Sigmoid colon (tissue), 4 donors: ENCODE data around the gene MARCHF6.

ENCODE experiments used
- POLR2A ChIP-seq, 2 donors: fragments of 450-650 bp; IDR thresholded peaks; one replicate each; pipeline ENCODE4 v1.6.1; 2016; ENCODE audit warnings: antibody characterized with exemption in 2 of 2, mild to moderate bottlenecking in 2 of 2, moderate library complexity in 2 of 2
- POLR2AphosphoS5 ChIP-seq, 4 donors: sonication (generic); formaldehyde crosslinking; IDR thresholded peaks; one replicate each; pipeline ENCODE4 v1.6.1; 2017; ENCODE audit warnings: antibody characterized with exemption in 4 of 4

GRCh38 chr5:10320793-10321192 lies 32.7 kb upstream of the MARCHF6 start:
- TF ChIP-seq POLR2AphosphoS5 (IDR thresholded peaks at IDR 0.05) (no peak), POLR2A (IDR thresholded peaks at IDR 0.05) (no peak)
